Measurements from ENCODE around the gene EARS2. TPM values are rescaled to one million over a fixed set of nuclear protein-coding genes. Genes with fewer than 3 reads are reported as not detected.
"Not testable (repeated sequence)": the region's sequence is repeated elsewhere in the genome, so short reads cannot be mapped to it uniquely, and the experiment has no call there.

Gene EARS2
- total RNA-seq, 1 donor from 2014 or later, result 14.4 TPM

DNA sequence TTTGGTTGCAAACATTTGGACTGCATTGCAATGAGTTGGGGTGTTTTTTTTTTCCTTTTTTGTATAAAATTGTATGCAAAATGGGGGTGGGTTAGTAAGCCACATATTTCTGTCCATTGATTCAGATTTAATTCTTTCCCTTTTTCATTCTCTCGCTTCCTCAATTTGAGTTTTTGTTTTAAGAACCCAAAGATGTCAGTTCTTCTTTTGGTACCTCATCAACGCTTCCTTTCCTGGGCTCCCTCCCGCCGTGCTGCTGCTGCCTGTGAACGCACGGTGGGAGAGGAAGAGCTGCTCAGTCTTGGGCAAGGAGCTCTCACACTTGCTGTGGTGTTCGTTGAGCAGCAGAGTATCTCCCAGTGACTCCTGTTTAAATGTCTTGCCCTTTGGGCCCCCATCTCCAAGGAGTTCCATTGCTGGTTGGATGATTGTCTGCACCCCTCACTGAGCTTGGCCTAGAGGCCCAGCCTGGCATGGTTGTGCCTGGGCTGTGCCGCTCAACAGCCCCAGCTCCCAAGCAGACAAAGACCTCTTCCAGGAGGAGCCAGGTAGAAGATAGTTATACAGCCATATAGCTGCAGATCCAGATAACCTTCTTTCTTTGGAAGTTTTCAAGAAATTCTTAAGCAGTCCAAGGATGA is 14.0 kb upstream of the EARS2 start:
- DNase-seq (ENCODE audit: low spot score), result no peak

DNA sequence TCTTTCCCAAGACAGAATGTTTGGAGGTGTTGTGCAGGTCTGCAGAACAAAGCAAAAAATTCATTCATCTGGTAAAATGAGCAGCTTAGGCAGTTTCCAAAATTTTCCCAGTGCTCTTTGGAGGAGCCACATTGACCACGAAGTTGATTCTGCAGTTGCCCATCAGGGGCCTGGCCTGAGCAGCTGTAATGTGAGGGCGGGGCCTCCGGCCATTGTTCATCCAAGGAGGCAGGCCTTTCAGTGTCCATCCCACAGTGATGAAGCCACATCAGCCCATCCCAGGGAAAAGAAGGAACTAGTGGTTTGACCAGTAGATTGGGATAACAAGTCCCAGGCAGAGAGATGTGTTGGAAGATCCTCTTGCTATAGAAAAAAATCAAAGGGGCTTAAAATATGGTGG is 10.5 kb upstream of the EARS2 start:
- DNase-seq (ENCODE audit: low spot score), result no peak

DNA sequence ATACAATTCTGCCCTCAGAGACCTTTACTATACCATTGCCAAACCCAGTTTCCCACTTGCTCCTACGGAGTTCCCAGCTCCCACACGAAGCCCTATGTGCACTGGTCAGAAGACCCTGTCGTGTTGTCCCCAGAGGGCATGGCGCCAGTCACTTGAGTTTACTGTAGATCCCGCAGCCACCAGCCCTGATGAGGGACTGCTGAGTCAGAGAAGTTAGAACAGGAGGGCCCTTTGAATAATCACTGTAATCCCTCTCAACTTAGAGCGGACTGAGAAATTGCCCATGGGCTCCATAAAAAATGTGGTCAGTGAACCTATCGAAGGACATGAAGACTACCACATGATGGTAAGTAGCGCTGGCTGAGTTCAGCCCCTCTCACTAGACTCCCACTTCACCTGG is 9.6 kb upstream of the EARS2 start:
- no peak for DNase-seq (ENCODE audit: low spot score)

DNA sequence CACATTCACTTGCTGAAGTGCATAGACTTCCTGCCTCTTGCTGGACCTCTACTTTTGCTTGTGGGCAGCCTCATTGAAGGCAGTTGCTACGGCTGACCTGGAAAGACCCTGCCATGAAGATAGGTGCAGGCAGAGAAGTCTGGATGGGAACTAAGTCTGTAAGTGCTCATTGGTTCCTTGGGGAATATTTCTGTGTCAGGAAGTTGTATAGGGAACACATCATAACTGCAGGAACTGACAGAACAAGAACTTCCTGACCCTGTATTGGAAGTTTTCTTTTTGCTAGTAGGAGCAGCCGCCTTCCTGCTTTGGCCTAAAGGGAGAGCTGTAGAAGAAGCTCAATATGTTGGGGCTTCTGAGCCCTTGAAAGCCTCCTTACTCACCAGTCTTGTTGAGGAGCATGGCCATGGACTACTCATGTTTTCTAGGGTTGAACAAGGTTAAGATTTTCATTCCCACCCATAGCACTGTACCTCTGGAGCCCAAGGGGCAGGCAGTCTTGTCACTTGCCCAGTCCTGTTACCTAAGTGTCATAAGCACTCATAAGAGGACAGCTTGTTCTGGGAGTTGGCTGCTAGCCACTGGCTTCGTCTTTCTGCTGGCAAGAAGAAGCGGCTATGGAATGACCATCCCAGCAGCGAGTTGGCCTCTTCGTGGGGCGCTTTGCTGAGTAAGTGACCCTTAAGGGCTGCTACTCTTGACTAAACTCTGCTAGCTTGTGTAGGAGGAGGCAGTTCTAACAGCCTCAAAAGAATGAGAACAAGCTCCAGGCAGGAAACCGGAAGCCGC is 7.6 kb upstream of the EARS2 start:
- no peak for DNase-seq (ENCODE audit: low spot score)

DNA sequence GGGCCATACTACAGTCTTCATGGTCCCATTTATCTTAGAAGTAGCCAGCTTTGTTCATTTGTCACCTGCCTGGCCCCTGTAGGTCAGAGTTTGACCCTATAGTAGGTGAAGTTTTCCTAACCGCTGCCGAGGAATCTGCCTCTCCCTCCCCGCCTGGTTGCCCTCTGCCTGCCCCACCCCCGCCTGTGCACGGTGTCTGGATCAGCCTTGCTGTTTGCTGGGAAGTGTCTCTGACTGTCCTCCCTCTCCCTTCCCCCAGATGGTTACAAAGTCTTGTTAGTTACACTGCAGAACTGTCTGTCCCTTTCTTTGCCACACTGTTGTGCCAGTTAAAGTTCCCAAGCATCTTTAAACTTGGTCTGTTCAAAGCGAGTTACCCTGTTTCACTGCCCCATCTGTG is 6.0 kb upstream of the EARS2 start:
- DNase-seq (ENCODE audit: low spot score), result no peak

DNA sequence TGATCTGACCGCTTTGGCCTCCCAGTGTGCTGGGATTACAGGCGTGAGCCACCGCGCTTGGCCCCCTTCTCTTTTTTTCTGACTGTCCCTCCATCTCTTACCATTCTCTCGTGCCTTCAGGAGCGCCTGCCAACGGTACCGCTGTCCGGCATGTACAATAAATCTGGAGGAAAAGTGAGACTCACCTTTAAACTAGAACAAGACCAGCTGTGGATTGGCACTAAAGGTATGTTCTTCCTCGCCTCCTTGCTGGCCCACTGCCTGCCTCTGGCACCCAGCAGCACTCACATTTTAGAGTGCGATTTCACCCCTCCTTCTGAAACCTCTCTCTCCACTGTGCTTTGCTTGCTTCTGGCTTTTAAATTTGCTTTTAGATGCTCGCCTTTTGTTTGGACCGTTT is 5.4 kb upstream of the EARS2 start:
- no peak for DNase-seq (ENCODE audit: low spot score)

DNA sequence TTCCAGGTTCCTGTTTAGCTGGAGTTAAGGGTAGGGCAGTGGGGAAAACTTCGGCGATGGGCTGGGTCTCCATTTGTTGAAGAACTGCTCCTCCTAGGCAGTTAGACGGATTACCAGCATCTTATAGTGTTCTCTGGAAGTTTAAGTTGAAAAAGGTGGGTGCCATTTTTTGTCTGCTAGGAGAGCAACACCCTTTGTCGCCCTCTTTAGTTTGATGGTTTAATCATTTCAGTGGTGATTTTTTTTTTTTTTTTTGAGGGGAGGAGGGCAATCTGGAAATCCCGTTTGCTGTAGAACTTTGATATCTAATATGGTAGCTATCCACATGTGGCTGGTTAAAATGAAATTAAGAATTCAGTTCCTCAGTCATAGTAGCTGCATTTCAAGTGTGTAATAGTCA is 4.4 kb upstream of the EARS2 start:
- no peak for DNase-seq (ENCODE audit: low spot score)

DNA sequence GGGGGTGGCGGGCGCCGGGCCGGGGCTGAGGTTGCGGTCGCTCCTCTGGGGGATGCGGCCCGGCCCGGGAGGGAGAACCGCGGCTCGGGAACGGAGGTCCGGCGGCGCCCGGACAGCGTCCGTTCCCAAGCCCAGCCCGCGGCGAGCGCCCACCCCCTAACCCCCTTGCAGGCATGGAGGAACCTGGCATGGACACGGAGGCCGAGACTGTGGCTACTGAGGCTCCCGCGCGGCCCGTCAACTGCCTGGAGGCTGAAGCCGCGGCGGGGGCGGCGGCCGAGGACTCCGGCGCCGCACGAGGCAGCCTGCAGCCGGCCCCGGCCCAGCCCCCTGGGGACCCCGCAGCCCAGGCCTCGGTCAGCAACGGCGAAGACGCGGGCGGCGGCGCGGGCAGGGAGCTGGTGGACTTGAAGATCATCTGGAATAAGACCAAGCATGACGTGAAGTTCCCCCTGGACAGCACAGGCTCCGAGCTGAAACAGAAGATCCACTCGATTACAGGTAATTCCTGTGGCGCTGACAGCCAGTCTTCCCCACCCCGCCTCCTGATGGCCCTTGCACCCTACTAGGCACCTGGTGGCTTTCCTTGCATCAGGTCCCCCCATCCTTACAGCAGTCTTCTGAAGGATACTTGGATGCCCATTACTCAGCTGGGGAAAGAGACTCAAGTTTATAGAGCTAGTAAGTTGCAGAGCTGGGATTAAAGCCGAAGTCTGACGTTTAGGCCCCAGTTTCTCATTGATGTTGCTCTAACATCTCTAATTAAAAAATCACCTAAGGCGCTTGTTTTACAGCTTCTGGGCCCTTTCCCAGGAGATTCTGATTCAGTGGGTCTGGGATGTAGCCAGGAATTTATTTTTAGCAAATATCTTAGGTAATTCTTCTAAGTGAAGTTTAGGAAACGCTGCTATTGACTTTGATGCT is 891 bp upstream of the EARS2 start:
- peak; percentile 90 for DNase-seq (ENCODE audit: low spot score)

DNA sequence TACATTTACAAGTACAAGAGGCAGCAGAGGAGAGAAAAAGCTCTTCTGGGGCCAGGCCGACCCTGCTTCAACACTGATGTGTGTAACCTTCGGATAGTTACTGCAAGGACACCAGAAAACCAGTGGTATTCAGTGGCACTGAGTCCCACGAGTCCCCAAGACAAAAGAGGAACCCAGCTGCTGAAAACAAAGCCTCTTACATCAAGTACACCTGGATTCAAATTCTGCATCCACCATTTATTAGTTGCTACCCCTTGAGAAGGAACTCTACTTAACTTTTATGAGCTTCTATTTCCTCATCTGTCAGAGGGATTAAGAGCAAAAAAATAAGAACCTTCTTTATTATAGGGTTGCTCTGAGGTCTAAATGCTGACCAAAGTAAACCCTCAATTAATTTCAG is 2.6 kb downstream of the EARS2 start:
- DNase-seq (ENCODE audit: low spot score), result no peak

DNA sequence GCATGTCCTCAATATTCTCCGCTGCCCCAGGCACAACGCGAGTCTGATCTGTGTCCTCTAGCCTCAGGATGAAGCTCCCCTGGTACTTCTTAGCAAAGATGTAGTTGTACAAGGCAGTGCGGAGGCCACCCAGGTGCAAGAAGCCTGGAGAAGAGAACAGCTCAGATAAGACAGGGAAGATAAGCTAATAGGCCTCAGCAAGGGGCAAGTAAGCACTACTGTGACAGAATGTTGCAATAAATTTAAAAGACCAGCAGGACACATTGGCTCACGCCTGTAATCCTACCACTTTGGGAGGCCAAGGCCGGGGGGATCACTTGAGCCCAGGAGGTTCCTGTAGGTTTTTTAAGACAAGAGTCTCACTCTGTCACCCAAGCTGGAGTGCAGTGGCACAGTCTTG is 5.0 kb downstream of the EARS2 start:
- DNase-seq (ENCODE audit: low spot score), result no peak

DNA sequence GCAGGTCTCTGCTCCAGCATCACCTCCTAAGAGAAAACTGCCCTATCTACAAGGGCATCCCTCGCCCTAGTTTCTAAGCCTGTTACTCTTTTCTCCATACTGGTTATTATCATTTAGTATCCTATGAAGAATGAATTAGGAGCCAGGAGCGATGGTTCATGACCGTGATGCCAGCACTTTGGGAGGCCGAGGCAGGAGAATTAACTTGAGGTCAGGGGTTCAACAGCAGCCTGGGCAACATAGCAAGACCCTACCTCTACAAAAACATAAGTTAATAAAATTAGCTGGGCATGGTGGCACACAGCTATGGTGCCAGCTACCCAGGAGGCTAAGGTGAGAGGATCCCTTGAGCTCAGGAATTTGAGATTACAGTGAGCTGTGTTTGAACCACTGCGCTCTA is 7.2 kb downstream of the EARS2 start:
- DNase-seq (ENCODE audit: low spot score), result no peak

DNA sequence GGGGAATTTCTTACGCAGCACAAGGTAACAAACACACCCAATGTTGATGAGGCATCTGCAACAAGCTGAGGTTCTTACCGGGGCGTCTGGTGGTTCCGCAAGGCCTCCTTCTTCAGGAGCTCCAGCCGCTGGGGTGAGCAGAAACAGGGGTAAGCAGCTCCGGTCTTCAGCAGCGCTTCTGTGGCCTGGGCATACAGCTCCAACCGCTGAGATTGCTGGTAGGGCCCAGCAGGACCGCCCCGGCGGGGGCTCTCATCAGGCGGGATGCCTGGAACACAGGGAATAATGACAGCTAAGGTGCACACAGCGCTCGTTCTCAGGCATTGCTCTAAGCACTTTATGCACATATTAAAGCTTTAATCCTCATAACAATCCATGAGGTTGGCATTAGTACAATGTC is 12.7 kb downstream of the EARS2 start:
- DNase-seq (ENCODE audit: low spot score), result no peak

DNA sequence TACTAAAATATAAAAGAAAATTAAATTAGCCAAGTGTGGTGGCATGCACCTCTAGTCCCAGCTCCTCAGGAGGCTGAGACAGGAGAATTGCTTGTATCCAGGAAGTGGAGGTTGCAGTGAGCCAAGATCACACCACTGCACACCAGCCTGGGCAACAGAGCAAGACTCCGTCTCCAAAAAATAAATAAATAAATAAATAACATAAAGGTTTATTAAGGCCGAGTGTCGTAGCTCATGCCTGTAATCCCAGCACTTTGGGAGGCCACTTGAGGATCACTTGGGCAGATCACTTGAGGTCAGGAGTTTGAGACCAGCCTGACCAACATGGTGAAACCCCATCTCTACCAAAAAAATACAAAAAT is 16.4 kb downstream of the EARS2 start:
- DNase-seq (ENCODE audit: low spot score), result not testable (repeated sequence)

DNA sequence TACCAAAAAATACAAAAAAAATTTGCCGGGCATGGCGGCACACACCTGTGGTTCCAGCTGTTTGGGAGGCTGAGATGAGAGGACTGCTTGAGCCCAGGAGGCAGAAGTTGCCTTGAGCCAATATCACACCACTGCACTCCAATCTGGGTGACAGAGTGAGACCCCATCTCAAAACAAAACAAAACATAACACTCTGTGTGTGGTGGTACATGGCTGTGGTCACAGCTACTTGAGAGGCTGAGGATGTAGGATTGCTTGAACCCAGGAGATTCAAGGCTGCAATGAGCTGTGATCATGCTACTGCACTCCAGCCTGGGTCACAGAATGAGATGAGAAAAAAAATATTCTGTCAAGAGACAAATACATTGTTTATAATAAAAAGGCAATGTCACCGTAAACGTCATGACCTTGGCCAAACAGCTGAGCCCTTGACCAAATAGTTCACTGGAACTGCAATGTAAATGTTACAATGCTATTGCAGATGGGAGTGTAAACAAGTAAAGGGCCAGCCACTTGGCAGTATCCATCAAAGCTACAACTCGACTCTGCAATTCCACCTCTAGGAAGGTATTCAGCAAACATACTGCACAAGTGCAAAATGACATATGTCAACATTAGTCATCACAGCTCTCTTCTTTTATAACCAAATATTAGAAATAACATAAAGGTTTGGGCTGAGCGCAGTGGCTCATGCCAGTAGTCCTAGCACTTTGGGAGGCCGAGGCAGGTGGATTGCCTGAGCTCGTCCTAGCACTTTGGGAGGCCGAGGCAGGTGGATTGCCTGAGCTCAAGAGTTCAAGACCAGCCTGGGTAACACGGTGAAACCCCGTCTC is 16.9 kb downstream of the EARS2 start:
- DNase-seq (ENCODE audit: low spot score), result no peak

DNA sequence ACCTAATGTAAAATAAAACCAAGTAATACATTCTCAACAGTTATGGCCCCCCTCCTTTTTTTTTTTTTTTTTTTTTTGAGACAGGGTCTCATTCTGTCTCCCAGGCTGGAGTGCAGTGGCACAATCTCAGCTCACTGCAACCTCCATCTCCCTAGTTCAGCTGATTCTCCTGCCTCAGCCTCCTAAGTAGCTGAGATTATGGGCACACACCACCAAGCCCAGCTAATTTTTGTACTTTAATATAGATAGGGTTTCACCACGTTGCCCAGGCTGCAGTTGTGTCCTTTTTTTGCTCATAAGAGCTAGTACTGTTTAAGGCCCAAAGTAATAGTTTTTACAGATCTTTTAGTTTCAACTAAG is 18.3 kb downstream of the EARS2 start:
- DNase-seq (ENCODE audit: low spot score), result no peak

DNA sequence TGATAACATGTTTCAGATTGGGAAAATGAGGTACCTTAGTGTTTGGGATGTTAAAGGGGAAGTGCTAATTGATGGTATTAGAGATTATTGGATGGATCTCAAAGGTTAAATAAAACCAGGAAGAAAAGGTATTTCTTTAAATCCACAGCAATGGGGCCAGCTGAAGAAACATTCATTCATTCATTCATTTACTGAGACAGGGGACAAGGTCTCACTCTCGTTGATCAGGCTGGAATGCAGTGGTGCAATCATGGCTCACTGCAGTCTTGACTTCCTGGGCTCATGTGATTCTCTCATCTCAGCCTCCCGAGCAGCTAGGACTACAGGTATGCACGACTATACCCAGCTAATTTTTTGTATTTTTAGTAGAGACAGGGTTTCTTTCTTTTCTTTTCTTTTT is 19.8 kb downstream of the EARS2 start:
- no peak for DNase-seq (ENCODE audit: low spot score)

DNA sequence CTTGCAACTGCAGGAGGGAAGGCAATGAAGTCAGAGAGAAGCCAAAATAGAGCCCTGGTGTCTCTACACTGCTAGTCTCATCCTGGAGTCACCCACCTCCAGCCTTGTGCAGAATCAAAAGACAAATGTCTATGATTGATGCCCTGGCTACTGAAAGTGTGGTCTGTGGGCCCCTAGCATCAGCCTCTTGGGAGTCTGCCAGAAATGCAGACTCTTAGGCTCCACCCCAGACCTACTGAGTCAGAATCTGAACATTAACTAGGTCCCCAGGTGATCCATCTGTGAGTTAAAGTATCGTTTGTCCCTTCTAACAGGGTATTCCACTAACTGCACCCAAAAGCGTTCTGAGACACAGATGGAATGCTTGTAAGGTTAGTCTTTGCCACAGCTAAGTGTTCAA is 21.2 kb downstream of the EARS2 start:
- no peak for DNase-seq (ENCODE audit: low spot score)

DNA sequence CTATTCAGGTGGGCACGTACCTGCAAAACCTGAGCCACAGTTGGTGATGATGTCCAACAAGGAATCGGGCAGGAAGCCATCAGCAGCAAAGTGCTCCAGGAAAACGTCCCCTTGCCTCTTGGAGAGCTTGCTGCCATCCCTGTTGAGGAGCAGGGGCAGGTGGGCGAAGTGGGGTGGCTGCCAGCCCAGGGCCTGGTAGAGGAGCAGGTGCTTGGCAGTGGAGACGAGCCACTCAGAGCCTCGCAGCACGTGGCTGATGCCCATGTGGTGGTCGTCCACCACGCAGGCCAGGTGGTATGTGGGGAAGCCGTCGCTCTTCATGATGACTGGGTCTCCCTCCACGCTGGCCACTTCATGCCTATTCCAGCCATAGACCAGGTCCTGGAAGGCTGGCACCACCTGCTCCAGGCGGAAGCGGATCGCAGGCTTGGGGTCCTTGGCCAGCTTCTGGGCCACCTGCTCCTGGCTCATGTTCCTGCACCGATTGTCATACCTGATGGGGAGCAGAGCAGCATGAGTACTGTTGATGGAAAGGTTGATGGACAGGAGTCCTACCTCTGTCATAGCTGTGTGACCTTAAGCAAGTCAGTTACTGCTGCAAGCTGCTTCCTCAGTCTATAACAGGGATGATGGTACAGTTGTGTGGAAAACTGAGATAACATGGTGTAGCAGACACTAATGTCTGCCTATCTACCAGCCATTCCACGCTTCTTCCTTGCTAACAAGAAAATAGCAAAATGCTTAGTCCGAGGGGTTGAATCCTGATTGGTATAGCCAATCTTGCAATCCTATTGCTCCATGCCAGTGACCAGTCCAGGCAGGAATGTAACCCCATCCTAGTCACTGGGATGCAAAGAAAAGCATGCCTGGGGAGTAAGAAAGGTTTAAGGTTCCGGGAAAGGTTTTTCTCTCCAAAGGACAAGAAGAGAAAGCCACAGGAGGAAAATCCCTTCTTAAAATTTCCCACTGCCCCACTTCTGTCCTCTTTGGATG is 22.0 kb downstream of the EARS2 start:
- no peak for DNase-seq (ENCODE audit: low spot score)

DNA sequence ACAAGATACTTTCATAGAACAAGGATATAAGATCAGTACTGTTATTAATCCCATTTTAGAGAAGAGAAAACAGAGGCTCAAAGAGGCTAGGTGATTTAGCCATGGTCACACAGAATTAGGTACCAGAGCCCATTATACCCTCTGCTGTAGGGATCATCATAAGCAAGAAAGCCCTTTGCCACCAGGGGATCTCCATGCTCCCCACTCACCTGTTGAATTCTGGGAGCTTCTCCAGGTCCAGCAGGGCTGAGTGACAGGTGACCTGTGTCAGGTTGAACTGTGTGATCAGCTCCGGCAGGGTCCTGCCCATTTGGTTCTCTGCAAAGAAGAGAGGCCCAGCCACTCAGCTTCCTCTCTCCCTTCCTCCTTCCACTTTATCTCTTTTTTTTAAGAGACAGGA is 24.7 kb downstream of the EARS2 start:
- DNase-seq (ENCODE audit: low spot score), result no peak

DNA sequence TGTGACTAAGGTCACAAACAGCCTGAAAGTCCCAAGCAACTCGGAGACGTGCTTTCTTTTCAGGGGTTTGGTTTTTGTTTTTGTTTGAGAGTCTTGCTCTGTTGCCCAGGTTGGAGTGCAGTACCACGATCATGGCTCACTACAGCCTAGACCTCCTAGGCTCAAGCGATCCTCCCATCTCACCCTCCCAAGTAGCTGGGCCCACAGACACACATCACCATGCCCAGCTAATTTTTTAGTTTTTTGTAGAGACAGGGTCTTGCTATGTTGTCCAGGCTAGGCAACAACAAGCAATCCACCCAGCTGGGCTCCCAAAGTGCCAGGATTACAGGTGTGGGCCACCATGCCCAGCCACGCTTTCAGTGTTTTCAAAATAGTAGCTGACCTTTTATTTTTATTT is 27.1 kb downstream of the EARS2 start:
- DNase-seq (ENCODE audit: low spot score), result no peak
